ENCODE results near the gene WDR11.

WDR11 gene, protein sequence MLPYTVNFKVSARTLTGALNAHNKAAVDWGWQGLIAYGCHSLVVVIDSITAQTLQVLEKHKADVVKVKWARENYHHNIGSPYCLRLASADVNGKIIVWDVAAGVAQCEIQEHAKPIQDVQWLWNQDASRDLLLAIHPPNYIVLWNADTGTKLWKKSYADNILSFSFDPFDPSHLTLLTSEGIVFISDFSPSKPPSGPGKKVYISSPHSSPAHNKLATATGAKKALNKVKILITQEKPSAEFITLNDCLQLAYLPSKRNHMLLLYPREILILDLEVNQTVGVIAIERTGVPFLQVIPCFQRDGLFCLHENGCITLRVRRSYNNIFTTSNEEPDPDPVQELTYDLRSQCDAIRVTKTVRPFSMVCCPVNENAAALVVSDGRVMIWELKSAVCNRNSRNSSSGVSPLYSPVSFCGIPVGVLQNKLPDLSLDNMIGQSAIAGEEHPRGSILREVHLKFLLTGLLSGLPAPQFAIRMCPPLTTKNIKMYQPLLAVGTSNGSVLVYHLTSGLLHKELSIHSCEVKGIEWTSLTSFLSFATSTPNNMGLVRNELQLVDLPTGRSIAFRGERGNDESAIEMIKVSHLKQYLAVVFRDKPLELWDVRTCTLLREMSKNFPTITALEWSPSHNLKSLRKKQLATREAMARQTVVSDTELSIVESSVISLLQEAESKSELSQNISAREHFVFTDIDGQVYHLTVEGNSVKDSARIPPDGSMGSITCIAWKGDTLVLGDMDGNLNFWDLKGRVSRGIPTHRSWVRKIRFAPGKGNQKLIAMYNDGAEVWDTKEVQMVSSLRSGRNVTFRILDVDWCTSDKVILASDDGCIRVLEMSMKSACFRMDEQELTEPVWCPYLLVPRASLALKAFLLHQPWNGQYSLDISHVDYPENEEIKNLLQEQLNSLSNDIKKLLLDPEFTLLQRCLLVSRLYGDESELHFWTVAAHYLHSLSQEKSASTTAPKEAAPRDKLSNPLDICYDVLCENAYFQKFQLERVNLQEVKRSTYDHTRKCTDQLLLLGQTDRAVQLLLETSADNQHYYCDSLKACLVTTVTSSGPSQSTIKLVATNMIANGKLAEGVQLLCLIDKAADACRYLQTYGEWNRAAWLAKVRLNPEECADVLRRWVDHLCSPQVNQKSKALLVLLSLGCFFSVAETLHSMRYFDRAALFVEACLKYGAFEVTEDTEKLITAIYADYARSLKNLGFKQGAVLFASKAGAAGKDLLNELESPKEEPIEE

DNA sequence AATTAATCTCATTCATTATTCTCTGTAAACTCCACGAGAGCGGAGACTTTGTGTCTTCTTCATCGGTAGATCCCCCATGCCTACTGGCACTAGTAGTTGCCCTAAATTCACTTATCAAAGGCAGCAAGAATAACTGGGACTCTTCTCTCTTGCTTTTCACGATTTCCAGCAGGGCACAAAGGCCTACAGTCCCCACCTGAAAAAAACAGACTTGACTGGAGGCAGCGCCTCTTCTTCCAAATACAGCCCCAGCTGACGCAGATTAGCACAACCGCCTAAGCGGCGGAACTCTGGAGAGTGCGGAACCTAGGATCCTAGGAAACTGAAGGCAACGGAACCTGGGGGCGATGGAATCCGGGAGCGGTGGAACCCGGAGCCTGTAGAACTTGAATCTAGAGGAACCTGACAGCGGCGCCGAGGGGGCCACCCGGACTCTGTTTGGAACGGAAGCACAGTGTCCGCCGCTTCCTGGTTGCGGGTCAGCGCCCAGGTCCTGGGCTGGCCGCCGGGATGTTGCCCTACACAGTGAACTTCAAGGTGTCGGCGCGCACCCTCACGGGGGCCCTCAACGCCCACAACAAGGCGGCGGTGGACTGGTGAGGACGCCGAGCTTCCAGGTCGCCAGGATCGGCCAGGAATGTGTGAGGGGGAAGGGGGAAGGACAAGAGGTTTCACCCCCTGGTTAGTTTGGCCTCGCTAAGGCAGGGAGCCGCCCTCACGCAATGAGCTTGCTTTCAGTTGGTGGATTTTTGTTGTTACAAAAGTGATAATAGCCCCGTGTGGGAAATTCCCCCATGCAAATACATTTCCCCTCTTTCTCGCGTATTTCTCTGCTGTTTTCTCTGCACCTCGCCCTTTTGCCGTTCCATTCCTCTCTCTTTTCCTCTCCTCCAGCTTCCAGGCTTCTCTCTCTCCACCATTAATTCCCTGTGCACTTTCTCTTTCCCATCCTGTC is at the start of gene WDR11:
Gene WDR11 (plus strand): TSS at position 452 of the 955 bp plus-strand sequence. CDS start 59 bp downstream, at position 511.
- in situ Hi-C loops (cut with MboI; ENCODE audit: low sequenced_read_pairs), result no loop called here

DNA sequence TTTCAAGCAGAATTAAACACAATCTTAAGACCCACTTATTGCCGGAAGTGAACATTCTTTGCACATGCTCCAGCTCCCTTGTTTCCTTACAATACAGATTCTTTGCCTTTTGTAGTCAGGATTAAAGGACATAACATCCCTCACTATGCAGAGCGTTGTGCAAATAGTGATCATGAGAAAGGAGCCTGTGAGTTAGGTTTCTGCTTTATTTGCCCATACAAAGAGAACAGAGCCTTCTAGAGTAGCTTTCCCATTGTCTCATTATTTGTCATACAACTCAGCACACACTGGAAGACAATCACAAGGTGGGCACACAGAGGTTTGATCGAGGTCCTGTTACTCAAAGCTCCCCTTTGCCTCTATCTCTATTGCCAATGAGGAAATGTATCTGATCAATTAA is 48.2 kb upstream of the WDR11 start:
- in situ Hi-C loops (cut with MboI; ENCODE audit: low sequenced_read_pairs), result no loop called here

DNA sequence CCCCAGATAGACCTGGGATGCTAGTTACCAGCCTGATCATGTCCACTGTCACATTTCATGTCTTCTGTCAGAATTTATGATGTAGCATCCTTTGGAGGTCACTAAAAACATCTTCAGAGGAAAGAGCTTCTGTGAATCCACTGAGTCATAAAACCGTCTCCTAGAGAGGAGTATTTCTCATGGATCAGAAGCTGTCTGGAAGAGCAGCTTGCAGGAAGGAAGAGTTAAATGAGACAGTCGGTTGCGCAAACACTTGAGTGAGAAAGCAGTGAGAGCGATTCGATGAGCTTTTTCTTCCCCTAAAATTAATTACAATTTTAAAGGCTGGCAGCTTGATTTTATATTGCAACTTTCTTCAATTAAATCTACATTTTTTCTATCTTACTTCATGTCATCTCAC is 47.2 kb upstream of the WDR11 start:
- in situ Hi-C loops (cut with MboI; ENCODE audit: low sequenced_read_pairs), result no loop called here

DNA sequence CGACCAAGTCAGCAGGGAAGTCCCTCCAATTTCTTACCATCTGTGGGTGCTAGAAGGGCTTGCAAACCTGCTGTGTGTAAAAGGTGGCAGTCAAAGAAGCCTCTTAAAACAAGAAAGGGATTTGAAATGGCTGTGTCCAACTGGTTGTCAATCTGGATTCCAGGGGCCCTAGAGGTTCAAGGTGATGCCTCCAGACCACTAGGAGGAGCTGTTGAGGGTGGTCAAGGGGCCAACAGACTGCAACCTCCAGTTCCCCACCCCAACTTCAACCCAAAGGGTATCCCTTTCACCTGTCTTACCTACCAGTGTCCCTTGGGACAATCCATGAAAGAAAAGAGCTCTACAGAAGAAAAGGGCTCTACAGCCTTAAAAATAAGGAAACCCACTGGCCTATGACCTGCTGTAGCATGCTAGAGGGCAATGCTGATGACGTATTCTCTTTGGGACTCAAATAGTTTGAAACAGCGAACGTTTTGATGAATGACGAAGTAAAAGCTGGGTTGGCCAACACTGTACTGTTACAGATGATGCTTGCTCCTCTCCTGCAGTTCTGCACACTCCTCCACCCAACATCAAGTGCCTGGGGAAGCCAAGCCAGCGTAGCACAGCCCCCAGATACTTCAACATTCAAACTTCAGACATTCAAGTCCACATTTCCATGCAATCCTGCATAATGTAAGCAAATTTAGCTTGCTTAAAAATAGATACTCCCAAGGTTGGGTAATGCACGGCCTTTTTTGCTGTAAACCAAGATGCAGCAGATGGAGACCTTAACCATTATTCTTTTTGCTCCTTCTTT is 45.9 kb upstream of the WDR11 start:
- in situ Hi-C loops (cut with MboI; ENCODE audit: low sequenced_read_pairs), result no loop called here

DNA sequence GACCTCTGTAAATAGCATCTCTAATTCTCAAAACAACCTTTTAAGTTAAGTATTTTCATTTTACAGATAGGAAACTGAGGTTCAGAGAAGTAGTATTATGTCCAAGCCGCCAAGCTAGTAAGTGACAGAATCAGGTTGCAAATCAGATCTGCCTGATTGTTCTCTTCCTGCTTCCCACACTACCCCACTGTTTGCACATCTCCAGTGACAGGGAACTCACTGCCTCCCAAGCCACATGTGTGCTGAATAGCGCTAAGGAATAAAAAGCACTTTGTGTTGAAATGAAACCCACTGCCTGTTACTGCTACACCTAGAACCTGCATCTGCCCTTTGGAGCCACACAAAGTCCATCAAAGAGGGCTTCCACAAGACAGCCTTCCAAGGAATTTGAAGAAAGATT is 45.1 kb upstream of the WDR11 start:
- in situ Hi-C loops (cut with MboI; ENCODE audit: low sequenced_read_pairs), result no loop called here

DNA sequence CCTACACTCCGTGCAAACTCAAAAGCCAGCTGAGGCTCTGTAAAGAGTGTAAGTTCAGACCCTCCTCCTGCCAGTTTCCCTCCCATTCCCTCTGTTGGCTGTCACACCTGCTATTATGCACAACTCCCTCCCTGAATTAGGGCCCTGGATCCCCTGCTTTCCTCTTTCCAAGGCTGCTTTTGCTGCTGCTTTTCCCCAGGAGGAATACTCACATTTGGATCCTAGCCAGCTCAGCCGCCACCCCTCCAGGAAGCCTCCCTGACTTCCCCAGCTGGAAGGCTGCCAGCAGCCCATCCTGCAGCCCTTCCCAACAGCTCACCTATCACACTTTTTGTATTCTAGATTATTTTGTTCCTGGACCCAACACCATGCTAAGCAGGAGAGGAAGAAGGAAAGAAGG is 40.9 kb upstream of the WDR11 start:
- in situ Hi-C loops (cut with MboI; ENCODE audit: low sequenced_read_pairs), result no loop called here

DNA sequence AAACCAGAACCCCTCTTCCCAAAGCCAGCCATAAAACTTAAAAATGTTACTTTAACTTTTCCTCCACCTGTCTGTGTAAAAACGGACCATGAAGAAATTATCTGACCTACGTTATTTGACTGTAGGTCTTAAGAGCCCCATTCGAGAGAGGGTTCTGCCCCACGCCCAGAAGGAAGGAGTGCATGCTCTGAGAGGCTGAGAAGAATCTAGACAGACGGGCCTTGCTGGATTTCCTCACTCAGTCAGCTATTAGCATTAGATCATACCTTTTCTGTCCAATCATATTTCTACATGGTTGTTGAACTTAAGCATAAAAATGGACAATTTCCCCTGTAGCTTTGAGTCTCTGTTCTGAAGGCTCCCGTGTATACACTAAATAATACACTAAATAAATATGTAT is 38.1 kb upstream of the WDR11 start:
- in situ Hi-C loops (cut with MboI; ENCODE audit: low sequenced_read_pairs), result no loop called here

DNA sequence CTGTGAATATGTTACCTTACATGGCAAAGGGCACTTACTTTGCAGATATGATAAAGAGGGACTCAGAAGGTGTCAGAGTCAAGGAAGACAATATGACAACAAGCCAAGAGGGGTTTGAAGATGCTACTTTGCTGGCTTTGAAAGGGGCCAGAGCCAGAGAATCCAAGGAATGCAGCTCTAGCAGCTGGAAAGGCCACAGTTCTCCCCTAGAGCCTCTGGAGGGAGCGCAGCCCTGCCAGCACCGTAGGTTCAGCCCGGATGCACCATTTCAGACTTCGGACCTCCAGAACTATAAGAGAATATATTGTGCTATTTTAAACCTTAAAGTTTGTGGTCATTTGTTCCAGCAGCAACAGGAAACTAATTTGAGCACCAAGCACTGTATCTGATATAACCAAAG is 32.9 kb upstream of the WDR11 start:
- in situ Hi-C loops (cut with MboI; ENCODE audit: low sequenced_read_pairs), result no loop called here

DNA sequence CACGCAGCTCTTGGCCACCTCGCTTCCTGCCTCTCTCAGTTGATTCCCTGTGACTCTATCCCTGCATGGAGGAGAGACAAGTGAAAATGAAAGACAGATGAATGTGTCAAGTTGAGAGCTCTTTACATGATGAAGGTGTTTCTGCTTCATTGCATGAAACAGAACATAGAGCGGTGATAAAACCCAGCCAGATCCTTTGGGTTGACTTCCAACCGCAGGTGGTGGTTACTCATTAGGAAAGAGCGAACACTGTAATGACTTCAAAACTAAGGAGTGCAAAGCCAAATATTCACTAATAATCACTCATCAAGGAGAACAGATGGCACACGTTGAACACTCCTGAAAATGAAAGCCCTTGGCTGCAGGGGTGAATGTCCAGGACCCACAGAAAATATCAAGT is 31.8 kb upstream of the WDR11 start:
- in situ Hi-C loops (cut with MboI; ENCODE audit: low sequenced_read_pairs), result no loop called here

DNA sequence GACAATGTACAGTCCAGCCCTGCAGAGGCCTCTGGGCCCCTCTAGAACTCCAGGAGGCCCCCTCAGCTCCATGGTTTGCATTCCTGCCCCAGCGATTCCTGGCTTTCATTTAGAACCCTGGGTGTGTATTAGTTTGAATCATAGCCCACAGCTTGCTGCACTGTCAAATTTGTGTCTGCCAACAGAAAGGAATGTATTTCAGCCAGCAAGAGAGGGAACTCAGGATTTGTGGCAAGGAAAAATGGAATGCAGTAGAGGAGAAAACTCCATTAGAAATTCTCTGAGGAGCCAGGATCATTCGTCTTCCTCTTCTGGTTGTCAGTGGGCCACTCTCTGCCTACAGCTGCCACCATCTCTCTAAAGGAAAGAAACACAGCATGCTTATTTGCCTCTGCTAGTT is 27.9 kb upstream of the WDR11 start:
- in situ Hi-C loops (cut with MboI; ENCODE audit: low sequenced_read_pairs), result no loop called here

DNA sequence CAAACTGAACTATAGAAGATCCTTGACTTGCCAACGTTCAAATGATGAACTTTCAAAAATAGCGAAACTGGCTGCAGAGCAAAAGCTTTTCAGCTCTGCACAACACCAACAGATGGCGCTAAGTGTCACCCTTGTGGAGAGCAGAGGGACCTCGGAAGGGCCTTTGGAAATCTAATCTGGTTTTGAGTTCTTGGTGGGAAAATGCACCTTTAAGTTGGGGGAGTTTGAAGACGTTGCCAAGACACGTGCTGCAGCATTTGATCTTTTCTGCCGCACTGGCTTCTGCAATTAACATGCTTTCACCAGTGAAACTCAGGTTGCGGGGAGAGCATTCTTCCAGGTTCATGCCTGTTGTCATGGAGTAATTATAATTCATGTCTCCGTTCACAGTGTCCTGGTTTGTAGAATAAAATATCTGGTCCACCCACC is 26.3 kb upstream of the WDR11 start:
- in situ Hi-C loops (cut with MboI; ENCODE audit: low sequenced_read_pairs), result no loop called here

DNA sequence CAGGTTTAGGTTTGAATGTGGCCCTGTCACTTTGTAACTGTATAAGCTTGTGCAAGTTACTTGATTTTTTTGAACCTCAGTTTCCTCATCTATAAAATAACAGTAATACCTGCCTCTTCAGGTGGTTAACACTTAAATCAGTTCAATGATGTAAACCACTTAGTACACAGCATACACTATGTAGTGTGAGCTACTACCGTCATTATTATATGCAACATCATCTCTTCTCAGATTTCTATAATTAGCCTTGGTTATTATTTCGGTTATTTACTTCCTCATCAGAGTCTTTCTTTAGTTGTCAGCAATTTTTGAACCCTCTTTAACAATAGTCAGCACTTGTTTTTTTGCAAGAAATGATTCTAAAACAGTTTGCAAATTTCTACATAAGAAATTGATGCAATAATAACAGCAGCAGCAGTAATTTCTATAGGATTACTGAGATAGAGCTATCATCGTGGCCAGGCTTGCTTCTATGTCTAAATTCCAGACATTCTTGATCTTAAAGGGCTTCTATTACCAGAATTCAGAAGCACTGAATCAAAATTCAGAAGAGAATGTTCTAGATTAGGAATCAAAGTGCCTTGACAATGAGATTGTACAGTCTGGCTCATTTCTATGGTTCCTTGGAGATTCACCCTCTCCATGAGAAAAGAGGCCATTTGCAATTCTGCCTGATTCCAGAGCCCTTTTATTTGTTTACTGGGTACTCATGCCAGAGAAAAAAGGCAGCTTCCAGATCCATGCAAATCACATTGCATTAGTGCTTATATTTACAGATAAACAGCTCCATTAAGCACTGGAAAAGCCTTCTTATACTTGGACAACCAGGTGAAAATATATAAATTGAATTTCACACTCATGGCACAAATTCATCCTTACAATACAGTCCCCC is 25.0 kb upstream of the WDR11 start:
- in situ Hi-C loops (cut with MboI; ENCODE audit: low sequenced_read_pairs), result no loop called here

DNA sequence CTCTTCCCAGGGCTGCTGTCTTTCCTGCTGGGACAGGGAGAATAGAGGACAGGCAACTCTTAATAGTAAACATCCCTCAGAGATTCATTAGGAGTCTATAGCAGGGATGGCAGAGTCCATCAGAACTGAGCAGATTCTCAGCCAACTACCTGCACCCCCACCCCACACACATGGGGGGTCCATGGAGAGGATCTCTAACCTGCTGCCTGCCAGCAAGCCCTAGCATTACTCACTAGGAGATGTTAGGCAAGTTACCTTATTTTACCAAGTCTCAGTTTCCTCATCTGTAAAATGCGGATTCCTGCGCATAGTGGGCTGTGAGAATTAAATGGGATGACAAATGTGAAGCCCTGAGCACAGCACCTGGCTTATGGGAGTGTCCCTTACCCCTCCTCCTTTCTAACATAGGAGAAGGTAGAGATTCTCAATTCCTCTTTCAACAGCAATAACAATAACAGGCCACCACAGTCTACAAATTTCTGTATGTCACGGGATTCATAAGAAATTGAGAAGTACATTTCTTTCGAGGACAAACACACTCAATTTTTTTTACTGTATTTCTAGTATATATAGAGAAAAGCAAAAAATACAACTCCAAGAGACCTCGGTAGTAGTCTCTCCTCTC is 23.8 kb upstream of the WDR11 start:
- in situ Hi-C loops (cut with MboI; ENCODE audit: low sequenced_read_pairs), result no loop called here

DNA sequence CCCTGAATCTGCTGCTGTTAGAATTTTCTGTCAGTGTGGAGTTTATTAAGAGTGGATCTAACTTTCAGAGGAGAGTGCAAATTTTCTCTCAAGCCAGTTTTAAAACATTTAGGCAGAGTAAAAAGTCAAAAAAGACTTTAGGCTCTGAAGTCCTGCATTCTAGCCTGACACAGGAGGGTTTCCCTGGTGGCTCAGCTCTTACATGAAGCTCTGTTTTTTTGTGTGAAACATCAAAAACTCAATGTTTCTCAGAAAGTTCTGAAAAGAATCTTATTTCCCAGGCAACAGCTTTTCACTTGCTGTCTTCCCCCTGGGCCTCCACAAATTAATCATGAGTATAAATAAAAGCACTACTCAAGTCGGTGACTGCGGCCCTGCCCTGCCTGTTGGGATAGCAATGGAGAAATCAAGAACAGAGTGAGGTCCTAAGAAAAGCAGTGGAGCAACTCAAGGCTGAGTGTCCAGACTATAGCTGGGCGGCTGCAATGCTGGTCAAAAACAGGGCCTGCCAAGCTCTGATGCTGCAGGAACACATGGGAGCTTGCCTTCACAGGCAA is 22.3 kb upstream of the WDR11 start:
- in situ Hi-C loops (cut with MboI; ENCODE audit: low sequenced_read_pairs), result no loop called here

DNA sequence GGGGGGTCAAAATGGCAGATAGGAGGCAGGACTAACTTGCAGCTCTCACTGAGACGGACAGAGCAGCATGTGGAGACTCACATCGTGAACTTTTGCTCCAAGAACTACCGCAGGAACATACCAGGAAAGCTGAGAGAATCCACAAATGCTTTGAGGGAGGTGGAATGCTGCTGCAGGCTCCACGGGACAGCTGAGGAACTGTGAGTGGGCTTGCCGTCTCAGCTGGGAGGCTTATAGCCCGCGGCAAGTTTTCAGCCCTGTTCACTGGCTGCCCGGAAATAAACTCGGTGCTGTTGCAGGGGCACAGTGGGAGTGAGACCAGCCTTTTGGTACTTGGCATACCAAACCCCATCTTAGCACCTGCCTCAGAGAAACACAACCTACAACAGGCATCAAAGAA is 19.1 kb upstream of the WDR11 start:
- in situ Hi-C loops (cut with MboI; ENCODE audit: low sequenced_read_pairs), result no loop called here

DNA sequence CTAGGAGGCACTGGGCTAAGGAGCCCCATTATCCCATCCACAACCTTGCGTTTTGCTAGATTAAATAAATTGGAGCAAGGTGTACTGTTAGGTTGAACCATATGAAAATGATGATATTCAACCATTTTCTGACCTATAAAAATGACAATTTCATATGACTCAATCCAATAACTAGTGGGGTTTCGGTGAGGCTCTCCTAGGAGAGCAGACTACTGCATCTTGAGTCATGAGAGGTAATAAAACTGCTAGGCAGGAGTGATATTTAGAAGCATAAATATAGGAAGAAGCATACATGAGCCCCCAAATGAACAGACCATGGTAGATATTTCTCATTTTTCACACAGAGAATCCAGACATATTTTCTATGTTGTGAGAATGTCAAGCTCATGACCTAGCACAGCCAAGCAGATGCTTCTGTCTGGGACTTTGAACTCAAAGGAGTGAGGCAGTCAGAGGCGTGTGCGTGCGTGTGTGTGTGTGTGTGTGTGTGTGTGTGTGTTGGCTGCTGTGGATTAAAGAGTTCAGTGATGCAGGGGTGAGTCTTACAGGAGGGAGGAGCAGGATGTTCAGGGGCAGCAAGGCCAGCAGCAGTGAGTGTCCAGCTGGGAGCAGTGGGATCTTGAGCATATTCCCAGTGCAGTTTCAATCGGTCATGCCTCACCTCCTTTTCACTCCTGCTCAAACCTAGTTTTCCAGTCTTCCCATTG is 17.8 kb upstream of the WDR11 start:
- in situ Hi-C loops (cut with MboI; ENCODE audit: low sequenced_read_pairs), result no loop called here

DNA sequence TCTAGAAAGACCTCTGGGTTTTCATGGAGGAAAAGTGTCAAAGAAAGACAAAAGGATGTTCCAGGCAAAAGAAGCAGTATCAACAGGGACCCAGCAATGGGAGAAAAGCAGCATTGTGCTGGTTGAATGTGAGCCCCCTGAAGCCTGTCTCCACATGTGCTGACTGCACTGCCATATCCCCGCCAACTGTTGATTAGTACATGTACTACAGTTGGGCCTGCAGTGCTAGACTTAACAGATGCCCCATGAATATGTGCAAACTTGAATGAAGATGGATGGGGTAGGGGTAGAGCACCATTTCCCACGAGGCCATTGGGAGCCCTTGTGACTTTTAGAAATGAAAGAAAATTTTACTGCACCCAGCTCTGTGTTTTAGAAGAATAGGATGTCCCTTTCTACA is 15.6 kb upstream of the WDR11 start:
- in situ Hi-C loops (cut with MboI; ENCODE audit: low sequenced_read_pairs), result no loop called here

Data from HL-60/S4 treated with phorbol 12-myristate 13-acetate at 8.2 ng/mL for 4 days and 3 days (cell line).